Type B pancreatic cell (in vitro differentiated cells): ENCODE measurements around the gene ERF. TPM values are rescaled to one million over a fixed set of nuclear protein-coding genes. Genes with fewer than 3 reads are reported as not detected.

Experiments used
- DNase-seq: peaks from one replicate; pipeline ENCODE4 v3.0.0; 2021; ENCODE audit warnings: mixed read lengths; ENCODE audit not compliant: unreplicated experiment; ENCODE audit errors: extremely low spot score
- H3K27ac Mint-ChIP-seq: 2 replicates; pipeline ENCODE4 v1.8.0; 2021; ENCODE audit warnings: mild to moderate bottlenecking, mixed read lengths
- H3K27me3 Mint-ChIP-seq: 2 replicates; pipeline ENCODE4 v1.8.0; 2021; ENCODE audit warnings: mixed read lengths
- H3K36me3 Mint-ChIP-seq: 2 replicates; pipeline ENCODE4 v1.8.0; 2021; ENCODE audit warnings: mixed read lengths
- H3K4me1 Mint-ChIP-seq: one replicate; pipeline ENCODE4 v1.8.0; 2021; ENCODE audit warnings: mixed read lengths; ENCODE audit not compliant: unreplicated experiment
- H3K4me3 Mint-ChIP-seq: 2 replicates; pipeline ENCODE4 v1.8.0; 2021; ENCODE audit warnings: mild to moderate bottlenecking, mixed read lengths
- H3K9me3 Mint-ChIP-seq: 2 replicates; pipeline ENCODE4 v1.8.0; 2021; ENCODE audit warnings: mixed read lengths
- CTCF ChIP-seq: fragments of 200-600 bp; sonication (generic); conservative IDR thresholded peaks from 2 replicates; pipeline ENCODE4 v1.5.0; 2021; ENCODE audit warnings: antibody characterized with exemption, mild to moderate bottlenecking
- total RNA-seq: library from RNA; stranded (reverse); gene quantifications from 2 replicates; pipeline ENCODE4 v1.2.1, GENCODE V29; 2021; ENCODE audit warnings: low replicate concordance

The ERF gene
- total RNA-seq, 1 donor from 2014 or later: 78.9 TPM

DNA sequence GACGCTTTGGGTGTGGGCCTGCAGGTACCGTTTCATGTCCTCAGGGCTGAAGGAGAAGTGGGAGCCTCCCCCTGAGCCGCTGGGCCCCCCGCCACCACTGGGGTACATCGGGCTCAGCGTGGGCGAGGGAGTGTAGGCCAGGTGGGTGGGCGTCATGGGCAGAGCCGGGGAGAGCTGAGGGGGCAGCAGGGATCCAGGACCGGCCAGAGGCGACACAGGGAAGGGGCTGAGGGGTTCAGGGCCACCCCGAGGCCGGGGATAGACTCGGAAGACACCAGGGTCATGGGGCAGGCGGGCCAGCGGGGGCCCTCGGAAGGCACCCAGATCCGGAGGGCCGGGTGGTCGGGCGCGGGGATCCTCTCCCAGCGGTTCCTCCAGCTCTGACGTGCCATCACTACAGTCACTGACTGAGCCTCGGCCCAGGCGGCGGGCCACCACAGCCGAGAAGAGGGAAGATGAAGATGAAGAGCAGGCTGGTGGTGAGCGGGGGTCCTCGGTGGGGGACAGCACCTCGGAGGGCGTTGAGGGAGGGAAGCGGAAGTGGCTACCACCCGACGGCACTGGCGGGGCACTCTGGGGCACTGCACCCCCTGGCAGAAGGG is 5.7 kb downstream of the ERF start:
- DNase-seq: no peak
- Mint-ChIP-seq H3K4me1 (peaks cover 36% of the 10 kb centered on the region), H3K36me3 (peaks cover 3% of the 10 kb centered on the region), H3K9me3 (no peaks in the 10 kb centered on the region), H3K4me3 (no peak overlapping the region), H3K27ac (no peak overlapping the region), H3K27me3 (no peaks in the 10 kb centered on the region)
- no peak for TF ChIP-seq CTCF

GRCh38 chr19:42248270-42249148 is 6.4 kb downstream of the ERF start:
- H3K4me1 Mint-ChIP-seq: peaks cover 37% of the 10 kb centered on the region
- TF ChIP-seq CTCF: no peak
- H3K27ac Mint-ChIP-seq: no peak overlapping the region
- H3K9me3 Mint-ChIP-seq: no peaks in the 10 kb centered on the region
- H3K27me3 Mint-ChIP-seq: no peaks in the 10 kb centered on the region
- no peak overlapping the region for H3K4me3 Mint-ChIP-seq
- peaks cover 3% of the 10 kb centered on the region for H3K36me3 Mint-ChIP-seq
- no peak for DNase-seq

- no peak overlapping the region for H3K4me3 Mint-ChIP-seq
Measured at GRCh38 chr19:42247640-42248199, 7.2 kb downstream of the ERF start.

GRCh38 chr19:42246922-42247639 is 7.8 kb downstream of the ERF start:
- no peak for TF ChIP-seq CTCF
- peak overlapping the region; percentile 67 for H3K27ac Mint-ChIP-seq
- H3K4me3 Mint-ChIP-seq: no peak overlapping the region
- no peaks in the 10 kb centered on the region for H3K9me3 Mint-ChIP-seq
- H3K27me3 Mint-ChIP-seq: no peaks in the 10 kb centered on the region
- H3K36me3 Mint-ChIP-seq: no peaks in the 10 kb centered on the region
- peaks cover 36% of the 10 kb centered on the region for H3K4me1 Mint-ChIP-seq
- DNase-seq: no peak

More at GRCh38 chr19:42247640-42248199, 7.2 kb downstream of the ERF start:
- no peaks in the 10 kb centered on the region for H3K9me3 Mint-ChIP-seq
- peaks cover 2% of the 10 kb centered on the region for H3K36me3 Mint-ChIP-seq
- no peaks in the 10 kb centered on the region for H3K27me3 Mint-ChIP-seq
- no peak overlapping the region for H3K27ac Mint-ChIP-seq
- H3K4me1 Mint-ChIP-seq: peaks cover 39% of the 10 kb centered on the region
- no peak for TF ChIP-seq CTCF
- DNase-seq: no peak

DNA sequence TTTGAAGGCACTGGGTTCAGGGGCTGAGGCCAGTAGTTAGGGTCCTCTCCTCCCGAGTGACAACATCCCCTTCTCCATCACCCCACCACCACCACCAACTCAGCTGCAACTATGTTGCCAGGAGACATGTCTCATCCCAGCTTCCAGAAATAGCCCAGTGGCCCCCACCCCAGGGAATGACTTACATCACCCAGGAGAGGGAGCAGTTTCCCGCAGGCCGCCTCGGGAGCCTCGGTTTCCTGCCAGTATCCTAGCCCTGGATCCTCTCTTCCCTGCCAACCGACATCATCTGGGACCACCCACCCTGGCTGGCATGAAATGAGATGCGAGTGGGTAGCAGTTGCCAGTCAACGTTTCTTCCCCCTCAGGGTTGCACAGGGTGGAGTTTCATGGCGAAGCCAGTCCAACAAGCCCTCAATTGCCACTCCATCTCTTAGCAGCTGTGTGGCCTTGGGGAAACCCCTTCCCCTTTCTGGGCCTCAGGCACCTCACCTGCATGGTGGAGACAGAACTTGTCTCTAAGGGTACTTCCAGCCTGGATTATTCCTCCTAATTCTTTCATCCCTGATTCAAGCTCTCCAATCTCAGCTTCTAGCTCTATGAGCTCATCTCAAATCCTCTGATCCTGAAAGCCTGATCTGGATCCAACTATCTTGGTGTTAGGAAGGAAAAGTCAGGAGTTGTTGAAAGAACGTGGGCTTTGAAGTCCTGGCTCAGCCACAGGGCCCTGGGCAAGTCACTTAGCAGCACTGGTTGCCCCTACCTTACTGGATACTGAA is 8.6 kb downstream of the ERF start:
- DNase-seq: no peak
- Mint-ChIP-seq H3K4me1 (peaks cover 34% of the 10 kb centered on the region), H3K36me3 (no peaks in the 10 kb centered on the region), H3K4me3 (peak overlapping the region; percentile 71), H3K27me3 (no peaks in the 10 kb centered on the region), H3K9me3 (no peaks in the 10 kb centered on the region), H3K27ac (peak overlapping the region; percentile 67)
- peak; percentile 56 for TF ChIP-seq CTCF
